SK-N-MC (cell line): ENCODE results near the gene RWDD2A.

Experiments used
- EZH2 ChIP-seq: fragments of 200-600 bp; sonication (generic); IDR thresholded peaks from one replicate; pipeline ENCODE4 v1.6.1; 2017; ENCODE audit warnings: antibody characterized with exemption
- FOXP2 ChIP-seq: optimal IDR thresholded peaks from 2 replicates; pipeline ENCODE3; 2011; ENCODE audit warnings: mild to moderate bottlenecking, moderate library complexity; ENCODE audit not compliant: insufficient read depth; ENCODE audit errors: extremely low read length, control extremely low read depth
- POLR2AphosphoS5 ChIP-seq: IDR thresholded peaks from 2 replicates; pipeline ENCODE4 v1.6.1; 2012; ENCODE audit warnings: mild to moderate bottlenecking, low read depth, low read length, borderline replicate concordance

DNA sequence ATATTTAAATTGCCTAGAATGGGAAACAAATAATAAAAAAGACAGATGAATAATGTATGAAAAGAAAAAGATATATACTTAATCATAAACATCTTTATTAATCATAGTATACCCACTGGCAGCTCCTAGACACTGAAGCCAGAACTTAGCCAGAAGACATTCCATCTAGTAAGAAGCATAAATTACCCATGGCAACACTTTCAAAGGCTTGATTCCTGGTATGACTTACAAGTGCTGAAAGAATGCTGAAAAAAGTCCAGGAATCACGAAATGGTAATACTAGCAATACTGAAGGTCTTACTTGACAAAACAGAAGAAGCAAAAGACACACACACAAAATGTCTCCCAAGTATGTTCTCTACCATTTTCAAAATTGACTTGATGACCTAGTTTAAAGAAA lies 38.0 kb downstream of the RWDD2A start:
- TF ChIP-seq EZH2 (no peak), POLR2AphosphoS5 (no peak), FOXP2 (no peak)
